Tibial nerve (tissue), 4 donors: ENCODE measurements around the gene PCBP3. TPM values are rescaled to one million over a fixed set of nuclear protein-coding genes. Genes with fewer than 3 reads are reported as not detected.

ENCODE experiments used
- DNase-seq, 2 donors: peaks; one replicate each; pipeline ENCODE4 v3.0.0-alpha.2; 2019; ENCODE audit warnings: low spot score in 2 of 2
- H3K27ac ChIP-seq, 4 donors: fragments of 200-600 bp; sonication (generic) in 3 of 4; one replicate each; pipeline ENCODE4 v1.5.1; 2017 to 2019; ENCODE audit warnings: mild to moderate bottlenecking in 1 of 4
- H3K27me3 ChIP-seq, 2 donors: fragments of 200-600 bp; sonication (generic) in 1 of 2; one replicate each; pipeline versions ENCODE4 v1.5.1 to v1.6.0; 2017 to 2019
- H3K36me3 ChIP-seq, 3 donors: fragments of 200-600 bp; sonication (generic); one replicate each; pipeline ENCODE4 v1.5.1; 2018 to 2019
- H3K4me1 ChIP-seq, 4 donors: fragments of 200-600 bp; sonication (generic) in 3 of 4; one replicate each; pipeline ENCODE4 v1.5.1; 2017 to 2019
- H3K4me3 ChIP-seq, 4 donors: fragments of 200-600 bp; sonication (generic) in 3 of 4; one replicate each; pipeline ENCODE4 v1.5.1; 2017 to 2019; ENCODE audit warnings: mild to moderate bottlenecking in 1 of 4, moderate library complexity in 1 of 4
- H3K9me3 ChIP-seq, 4 donors: fragments of 200-600 bp; sonication (generic) in 3 of 4; one replicate each; pipeline ENCODE4 v1.5.1; 2017 to 2019
- EP300 ChIP-seq, 2 donors: sonication (generic); formaldehyde crosslinking; IDR thresholded peaks; one replicate each; pipeline ENCODE4 v1.6.1; 2017; ENCODE audit warnings: antibody characterized with exemption in 2 of 2, mild to moderate bottlenecking in 1 of 2
- POLR2A ChIP-seq, 2 donors: fragments of 450-650 bp; IDR thresholded peaks; one replicate each; pipeline ENCODE4 v1.6.1; 2017; ENCODE audit warnings: antibody characterized with exemption in 2 of 2, mild to moderate bottlenecking in 2 of 2, moderate library complexity in 2 of 2
- WGBS, 2 donors: methylation state at CpG; one replicate each; pipeline ENCODE4 v1.1.5; 2018; 5-methylcytosine and 5-hydroxymethylcytosine counted together
- total RNA-seq, 4 donors: library from RNA; depleted of rRNA; stranded (reverse); fragments of >200 nt; gene quantifications; one replicate each; pipeline ENCODE4 v1.1.0, GENCODE V29; 2016
- TF ChIP-seq, protein P1 (sequence below), 5 experiments: fragments of 200-600 bp in 3 of 5; fragments of 450-650 bp in 2 of 5; sonication (generic) in 3 of 5; IDR thresholded peaks; one replicate each; pipeline ENCODE4 v1.5.1; 2016 to 2019; ENCODE audit warnings: antibody characterized with exemption in 5 of 5, mild to moderate bottlenecking in 3 of 5, moderate library complexity in 2 of 5

PCBP3 gene
- total RNA-seq, 4 donors from 2014 or later = 4.2 to 13.4 (median 9.6) TPM

DNA sequence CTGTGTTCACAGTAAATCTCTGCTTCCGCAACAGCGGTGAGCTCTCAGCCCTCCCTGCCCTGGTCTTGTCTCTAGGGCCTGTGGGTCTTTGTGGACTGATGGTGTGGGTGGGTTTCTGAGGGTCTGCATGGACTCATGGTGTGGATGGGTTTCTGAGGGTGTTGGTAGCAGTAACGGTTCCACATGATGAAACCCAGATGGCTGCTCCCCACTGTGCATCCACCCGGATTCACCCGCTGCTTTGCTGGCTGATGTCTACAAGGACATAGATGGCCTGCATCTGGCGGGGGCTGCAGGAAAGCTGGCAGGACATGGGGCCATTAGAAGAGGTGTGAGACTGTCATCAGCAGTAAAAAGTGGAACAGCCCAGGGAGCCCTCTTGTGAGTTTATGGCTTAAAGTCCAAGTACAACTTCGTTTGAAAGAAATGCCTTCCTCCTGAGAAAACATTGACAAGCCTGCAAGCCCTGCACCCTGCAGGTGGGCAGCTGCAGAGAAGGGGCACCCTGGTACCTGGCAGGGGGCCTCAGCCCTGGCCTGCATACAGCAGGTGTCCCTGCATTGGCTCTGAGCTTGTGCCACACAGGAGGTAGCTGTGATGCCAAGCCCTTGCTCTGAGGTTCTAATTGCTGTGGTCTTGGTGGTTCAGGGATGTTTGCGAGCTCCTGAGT, 181.2 kb downstream of the PCBP3 start:
- 76 to 81% methylated on average over 8 of the region's 8 CpGs for WGBS, 2 donors

DNA sequence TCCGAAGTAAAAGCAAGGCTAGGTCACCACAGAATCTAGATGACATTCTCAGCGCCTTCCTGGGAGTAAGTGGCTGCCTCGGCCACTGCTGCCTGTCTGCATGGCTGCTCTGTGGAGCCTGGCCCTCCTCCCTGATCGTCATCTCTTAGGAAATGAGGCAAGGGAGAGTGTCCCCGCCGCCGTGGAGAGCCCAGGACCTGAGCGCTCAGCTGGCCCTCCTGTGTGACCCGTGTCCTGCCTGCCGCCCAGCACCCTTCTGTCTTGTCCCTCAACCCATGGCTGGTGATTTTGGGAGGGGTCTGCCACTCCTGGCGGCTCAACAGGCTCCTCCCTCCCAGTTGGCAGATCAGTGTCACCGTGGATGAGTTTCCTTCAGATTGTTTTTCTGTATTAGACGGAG, 181.7 kb downstream of the PCBP3 start:
- H3K4me3 ChIP-seq = no peak overlapping the region
- H3K27ac ChIP-seq = no peak overlapping the region
- WGBS, 2 donors = 74 to 83% methylated on average over 7 to 13 of the region's 13 CpGs
- H3K9me3 ChIP-seq = no peaks in the 10 kb centered on the region
- no peak for DNase-seq
- H3K27me3 ChIP-seq = no peaks in the 10 kb centered on the region
- TF ChIP-seq POLR2A (IDR thresholded peaks at IDR 0.05) (no peak), EP300 (IDR thresholded peaks at IDR 0.05) (no peak)
- TF ChIP-seq, protein P1, sequence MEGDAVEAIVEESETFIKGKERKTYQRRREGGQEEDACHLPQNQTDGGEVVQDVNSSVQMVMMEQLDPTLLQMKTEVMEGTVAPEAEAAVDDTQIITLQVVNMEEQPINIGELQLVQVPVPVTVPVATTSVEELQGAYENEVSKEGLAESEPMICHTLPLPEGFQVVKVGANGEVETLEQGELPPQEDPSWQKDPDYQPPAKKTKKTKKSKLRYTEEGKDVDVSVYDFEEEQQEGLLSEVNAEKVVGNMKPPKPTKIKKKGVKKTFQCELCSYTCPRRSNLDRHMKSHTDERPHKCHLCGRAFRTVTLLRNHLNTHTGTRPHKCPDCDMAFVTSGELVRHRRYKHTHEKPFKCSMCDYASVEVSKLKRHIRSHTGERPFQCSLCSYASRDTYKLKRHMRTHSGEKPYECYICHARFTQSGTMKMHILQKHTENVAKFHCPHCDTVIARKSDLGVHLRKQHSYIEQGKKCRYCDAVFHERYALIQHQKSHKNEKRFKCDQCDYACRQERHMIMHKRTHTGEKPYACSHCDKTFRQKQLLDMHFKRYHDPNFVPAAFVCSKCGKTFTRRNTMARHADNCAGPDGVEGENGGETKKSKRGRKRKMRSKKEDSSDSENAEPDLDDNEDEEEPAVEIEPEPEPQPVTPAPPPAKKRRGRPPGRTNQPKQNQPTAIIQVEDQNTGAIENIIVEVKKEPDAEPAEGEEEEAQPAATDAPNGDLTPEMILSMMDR (IDR thresholded peaks at IDR 0.05) = no peak
- peaks cover 0 to 7% (median 0%) of the 10 kb centered on the region in 4 donors for H3K4me1 ChIP-seq
- H3K36me3 ChIP-seq = peaks cover 0 to 7% (median 0%) of the 10 kb centered on the region in 3 donors

More for the DNA sequence above, 181.2 kb downstream of the PCBP3 start:
- Histone ChIP-seq H3K4me1 (peaks cover 0 to 10% (median 0%) of the 10 kb centered on the region in 4 donors), H3K9me3 (no peaks in the 10 kb centered on the region), H3K36me3 (peaks cover 0 to 7% (median 0%) of the 10 kb centered on the region in 3 donors), H3K27ac (no peak overlapping the region), H3K27me3 (no peaks in the 10 kb centered on the region), H3K4me3 (no peak overlapping the region)
- TF ChIP-seq EP300 (IDR thresholded peaks at IDR 0.05) = no peak
- TF ChIP-seq, protein P1 (IDR thresholded peaks at IDR 0.05) = no peak
- TF ChIP-seq POLR2A (IDR thresholded peaks at IDR 0.05) = no peak
- DNase-seq = no peak

DNA sequence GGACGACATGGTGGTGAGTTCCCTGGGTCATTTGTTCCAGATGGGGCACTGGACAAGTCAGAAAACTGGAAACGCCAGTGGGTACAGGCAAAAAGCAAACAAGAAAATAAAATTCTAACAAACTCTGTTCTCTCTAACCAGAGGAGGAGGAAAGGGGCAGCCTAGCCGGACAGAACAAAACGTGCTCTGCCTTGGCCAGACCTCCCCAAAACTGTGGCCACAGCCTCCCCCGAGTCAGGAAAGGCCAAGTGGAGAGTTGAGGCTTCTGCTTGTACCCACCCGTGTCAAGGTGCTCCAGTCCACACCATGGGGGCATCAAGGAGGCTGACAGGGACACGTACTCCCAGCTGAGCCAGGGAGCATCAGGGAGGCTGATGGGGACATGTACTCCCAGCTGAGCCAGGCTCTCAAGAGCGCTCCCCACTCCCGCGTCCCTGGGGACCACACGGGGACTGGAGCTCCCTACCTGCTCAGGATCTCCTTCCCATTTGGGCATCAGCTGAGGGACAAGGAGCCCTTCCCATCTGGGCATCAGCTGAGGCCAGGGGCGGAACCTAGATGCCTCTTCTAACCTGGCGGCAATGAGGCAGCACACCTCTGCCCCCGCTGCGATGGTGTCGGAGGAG, 183.3 kb downstream of the PCBP3 start:
- Histone ChIP-seq H3K27me3 (no peaks in the 10 kb centered on the region), H3K4me3 (no peak overlapping the region), H3K36me3 (peaks cover 0 to 7% (median 0%) of the 10 kb centered on the region in 3 donors), H3K4me1 (peaks cover 0 to 3% (median 0%) of the 10 kb centered on the region in 4 donors), H3K27ac (no peak overlapping the region), H3K9me3 (no peaks in the 10 kb centered on the region)
- DNase-seq = no peak
- 92 to 93% methylated on average over 16 of the region's 16 CpGs for WGBS, 2 donors
- TF ChIP-seq, protein P1 (IDR thresholded peaks at IDR 0.05) = no peak
- TF ChIP-seq POLR2A (IDR thresholded peaks at IDR 0.05) = no peak
- no peak for TF ChIP-seq EP300 (IDR thresholded peaks at IDR 0.05)

DNA sequence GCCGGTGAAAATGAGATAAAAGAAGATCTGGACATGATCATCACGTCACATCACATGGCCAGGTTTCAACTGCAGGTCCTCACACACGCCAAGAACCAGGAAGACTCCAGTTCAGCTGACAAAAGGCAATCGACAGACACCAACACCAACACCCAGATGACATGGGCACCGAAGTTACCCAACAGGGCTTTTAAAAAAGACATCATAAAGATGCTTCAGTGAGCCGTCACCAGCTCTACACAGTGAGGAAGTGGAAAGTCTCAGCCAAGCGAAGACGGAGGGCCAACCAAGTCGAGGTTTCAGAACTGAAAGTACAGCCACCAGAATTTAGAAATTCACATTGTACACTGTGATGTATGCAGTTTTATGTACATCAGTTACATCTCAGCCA, 183.8 kb downstream of the PCBP3 start:
- no peak for DNase-seq
- TF ChIP-seq EP300 (IDR thresholded peaks at IDR 0.05) (no peak), POLR2A (IDR thresholded peaks at IDR 0.05) (no peak)
- TF ChIP-seq, protein P1 (IDR thresholded peaks at IDR 0.05) = no peak
- Histone ChIP-seq H3K4me1 (peaks cover 0 to 4% (median 0%) of the 10 kb centered on the region in 4 donors), H3K4me3 (no peak overlapping the region), H3K36me3 (peaks cover 0 to 7% (median 0%) of the 10 kb centered on the region in 3 donors), H3K9me3 (no peaks in the 10 kb centered on the region), H3K27ac (no peak overlapping the region), H3K27me3 (no peaks in the 10 kb centered on the region)
- WGBS, 2 donors = 86 to 89% methylated on average over 9 of the region's 9 CpGs
